GM18873 (cell line): ENCODE results near the gene LRGUK.
A peak's percentile ranks its signal among the peaks of the same experiment; 100 is the strongest.
"Not testable (repeated sequence)": the region's sequence is repeated elsewhere in the genome, so short reads cannot be mapped to it uniquely, and the experiment has no call there.

Experiments used
- ATAC-seq: cut with Tn5 transposase; IDR thresholded peaks from one replicate; pipeline ENCODE4 v1.9.1; 2021; ENCODE audit warnings: mild to moderate bottlenecking, moderate library complexity, moderate number of reproducible peaks; ENCODE audit not compliant: unreplicated experiment, low FRiP score

The LRGUK gene

DNA sequence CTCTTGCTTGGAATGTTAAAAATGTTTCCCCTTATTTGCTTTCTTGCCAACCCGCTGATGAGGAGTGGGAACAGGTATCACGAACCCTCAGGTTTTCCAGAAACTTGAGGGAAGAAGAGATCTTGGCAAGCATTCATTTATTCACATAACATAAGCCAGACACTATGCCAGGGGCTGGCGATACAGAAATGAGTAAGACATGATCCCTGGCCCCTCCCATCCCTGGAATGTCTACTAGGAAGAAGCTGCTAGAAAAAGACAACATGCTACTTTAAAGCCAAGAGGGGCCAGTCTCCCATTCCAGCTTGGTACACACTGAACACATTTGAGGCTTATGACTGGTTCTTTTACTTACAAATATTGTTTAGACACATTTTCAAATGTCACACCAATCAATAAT, 163.1 kb downstream of the LRGUK start:
- ATAC-seq = no peak

DNA sequence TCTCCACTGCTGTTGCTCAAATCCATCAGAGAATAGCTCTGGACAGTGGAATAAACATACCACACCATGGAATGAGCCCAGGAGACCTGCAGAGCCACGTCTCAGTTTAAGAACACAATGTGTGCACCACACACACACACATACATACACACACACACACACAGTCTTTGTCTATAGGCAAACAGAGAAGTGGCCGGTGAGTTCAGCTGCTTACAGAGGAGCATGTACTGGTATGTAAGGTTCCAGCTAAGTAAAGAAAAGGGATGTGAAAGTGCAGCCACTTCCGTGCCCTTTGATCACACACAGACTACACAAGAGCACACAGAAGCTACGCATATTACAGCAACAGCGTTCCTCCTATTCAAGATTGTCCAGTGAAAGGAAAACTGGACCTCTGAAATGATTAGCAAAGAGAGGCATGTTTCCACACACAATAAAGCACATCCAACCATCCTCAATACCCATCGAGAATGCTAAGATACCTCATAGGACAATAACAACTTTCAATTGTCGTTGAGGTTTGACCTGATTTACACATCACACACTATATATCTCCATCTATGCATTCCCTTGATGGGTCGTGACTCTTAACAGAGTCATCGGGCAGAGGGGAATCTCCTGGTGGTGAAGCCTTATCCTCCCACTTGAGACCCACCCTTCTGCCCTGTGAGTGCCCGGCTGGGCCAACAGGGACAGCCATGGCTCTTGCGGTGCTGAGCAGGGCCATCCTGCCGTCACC, 166.0 kb downstream of the LRGUK start:
- peak; percentile 100 for ATAC-seq

DNA sequence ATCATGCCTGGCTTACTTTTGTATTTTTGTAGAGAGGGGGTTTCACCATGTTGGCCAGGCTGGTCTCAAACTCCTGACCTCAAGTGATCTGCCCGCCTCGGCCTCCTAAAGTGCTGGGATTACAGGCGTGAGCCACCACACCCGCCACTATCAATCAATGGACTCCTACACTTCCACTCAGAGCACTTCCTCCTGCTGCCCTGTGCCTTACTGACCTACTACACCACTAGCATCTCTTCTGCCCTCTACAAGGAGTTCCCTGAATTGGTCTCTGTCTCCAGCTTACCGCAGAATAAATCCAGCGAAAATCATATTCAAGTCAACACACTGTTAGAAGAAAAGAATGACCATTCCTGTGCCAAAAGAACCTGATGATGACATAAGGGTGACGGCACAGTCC, 168.8 kb downstream of the LRGUK start:
- not testable (repeated sequence) for ATAC-seq

DNA sequence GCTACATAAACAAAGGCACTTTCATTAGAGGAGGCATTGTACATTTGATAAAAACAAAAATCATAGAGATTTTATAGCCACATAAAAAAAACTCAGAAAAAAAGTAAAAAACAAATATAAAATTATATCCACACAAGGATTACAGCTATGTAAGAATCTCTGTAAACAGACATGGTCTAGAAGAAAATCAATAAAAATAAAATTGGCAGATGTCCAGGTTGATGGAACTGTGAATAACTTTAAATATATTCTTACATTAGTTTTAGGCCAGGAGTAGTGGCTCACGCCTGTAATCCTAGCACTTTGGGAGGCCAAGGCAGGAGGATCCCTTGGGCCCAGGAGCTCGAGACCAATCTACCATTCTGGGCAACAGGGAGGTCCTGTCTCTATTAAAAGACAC, 170.3 kb downstream of the LRGUK start:
- no peak for ATAC-seq

DNA sequence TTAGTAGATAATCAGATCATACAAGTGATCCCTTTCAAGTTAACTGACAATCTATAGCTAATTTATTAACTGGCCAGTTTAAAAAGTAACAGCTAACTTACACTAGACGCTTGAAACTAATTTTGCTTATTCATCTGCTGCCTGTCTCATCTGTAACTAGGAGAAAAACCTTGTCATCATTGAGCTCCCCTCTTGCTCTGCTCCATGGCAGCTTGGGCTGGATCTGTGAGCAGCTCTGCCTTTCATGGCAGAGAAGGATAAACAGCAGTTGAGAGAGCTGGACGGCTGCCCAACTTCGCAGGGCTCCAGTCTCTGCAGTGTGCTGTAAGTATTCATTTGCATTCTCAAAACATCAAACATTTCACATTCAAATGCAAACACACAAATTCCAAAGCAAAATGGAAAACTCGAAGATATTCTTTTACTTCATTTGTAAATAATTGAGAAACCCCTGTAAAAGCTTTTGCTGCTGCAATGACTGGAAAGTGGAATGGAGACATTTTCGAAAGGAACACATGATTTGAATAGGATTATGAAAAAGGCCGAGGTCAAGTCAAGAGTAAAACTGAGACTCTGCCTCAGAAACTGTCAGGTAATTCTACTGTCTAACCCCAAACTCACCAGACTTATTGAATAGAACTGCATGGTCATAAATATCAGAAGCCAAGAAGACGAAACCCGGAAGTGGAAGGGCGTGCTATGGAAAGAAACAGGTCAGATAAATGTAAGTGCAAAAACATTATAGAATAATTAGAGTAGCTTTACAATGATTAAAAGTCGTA, 172.0 kb downstream of the LRGUK start:
- ATAC-seq = peak; percentile 54

DNA sequence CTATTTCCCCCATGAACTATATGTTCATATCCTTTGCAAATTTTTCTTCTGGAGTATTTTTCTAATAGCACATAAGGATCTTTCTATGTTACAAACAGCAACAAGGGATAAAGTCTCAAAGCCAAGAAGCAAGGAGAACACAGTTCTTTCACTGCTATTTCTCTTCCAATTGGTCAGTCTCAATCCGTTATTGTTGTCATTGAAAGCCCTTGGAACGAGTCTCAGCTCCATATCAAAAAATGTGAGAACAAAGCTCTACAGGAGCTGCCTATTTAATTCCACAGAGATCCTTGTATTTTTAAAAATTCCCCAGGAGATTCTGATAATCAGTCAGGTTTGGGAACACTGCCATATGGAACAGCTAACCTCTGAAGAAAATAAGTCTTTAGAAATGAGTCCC, 173.8 kb downstream of the LRGUK start:
- ATAC-seq = no peak

DNA sequence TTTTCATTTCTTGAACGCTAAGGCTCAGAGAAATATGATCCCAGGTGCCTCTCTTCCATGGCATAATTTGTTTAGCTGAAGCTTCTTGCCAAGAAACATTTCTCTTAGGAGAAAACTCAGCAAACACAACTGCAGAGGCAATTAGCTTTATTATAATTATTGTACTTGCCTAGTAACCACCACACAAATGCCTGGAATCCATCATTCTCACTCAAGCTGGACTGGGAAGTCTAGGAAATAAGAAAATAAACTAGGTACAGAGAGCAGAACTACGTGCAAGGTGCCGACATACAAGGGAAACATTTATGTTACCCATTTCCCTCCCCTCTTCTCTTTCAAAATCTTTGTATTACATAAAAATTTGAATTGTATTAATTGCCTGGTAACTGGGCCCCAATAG, 174.5 kb downstream of the LRGUK start:
- no peak for ATAC-seq

DNA sequence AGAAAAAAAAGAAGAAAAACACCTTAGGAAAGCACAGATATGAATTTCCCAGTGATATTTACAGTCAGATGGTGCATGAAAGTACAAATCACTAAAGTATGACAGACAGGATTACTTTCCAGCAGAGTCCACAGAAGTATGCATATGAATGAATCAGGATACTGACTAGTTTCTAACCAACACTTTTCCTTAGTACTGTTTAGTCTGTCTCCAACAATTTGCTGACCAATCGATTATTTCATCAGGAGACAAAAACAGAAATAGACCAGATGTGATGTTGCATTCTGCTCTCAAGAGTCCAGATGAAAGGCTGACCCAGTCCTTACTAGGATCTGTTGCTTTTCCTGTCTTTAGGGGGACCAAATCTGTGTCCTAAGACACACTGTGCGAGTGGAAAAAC, 175.0 kb downstream of the LRGUK start:
- no peak for ATAC-seq

DNA sequence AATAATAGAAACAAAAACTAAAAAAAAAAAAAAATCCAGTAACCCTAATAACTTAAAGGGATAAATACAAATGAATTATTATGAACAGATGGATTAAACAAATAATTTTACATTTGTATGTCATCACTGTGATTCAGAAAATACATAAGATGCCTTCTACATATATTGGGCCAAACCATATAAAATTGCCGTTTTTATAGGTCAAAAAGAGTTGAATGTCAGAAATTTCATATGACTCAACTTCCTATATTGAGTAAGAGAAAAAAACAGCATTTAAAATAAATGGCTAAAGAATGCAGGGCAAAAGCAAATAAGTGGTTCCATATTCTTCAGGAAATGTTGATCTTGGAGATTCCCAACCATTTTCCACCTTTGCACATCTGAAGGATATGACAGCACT, 180.2 kb downstream of the LRGUK start:
- ATAC-seq = no peak

DNA sequence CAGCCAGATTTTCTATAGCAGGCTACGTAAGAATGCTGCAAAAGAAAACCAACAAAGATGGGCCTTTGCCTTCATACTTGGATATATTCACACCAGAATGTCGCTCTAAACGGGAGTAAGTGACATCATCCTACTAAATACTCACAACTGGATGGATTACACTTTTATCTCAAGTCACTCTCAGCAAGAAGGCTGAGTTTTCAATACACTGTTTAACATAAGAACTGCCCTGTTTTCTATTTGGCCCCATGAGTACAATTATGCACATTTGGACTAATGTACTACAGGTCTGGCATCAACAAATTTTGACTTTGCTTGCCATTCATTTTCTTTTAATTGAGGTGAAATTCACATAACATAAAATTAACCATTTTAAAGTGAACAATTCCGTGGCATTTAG, 181.4 kb downstream of the LRGUK start:
- no peak for ATAC-seq

DNA sequence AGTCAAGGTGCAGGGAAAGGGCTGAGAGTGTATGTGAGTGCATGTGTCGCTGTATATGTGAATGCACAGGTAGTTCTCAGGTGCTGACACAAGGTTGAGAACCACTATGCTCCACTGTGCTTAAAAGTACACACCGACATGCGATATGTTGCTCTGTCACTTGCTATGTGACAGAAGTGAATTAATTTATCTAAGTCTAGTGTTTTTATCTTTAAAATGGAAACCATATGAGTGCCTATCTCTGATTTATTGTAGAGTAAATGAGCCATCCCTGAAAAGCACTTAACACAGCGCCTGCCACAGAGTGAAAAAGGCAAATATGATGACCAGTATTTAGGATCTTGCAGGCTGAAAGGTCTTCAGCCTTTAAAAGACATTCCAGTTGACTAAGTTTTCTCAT, 184.7 kb downstream of the LRGUK start:
- ATAC-seq = no peak

DNA sequence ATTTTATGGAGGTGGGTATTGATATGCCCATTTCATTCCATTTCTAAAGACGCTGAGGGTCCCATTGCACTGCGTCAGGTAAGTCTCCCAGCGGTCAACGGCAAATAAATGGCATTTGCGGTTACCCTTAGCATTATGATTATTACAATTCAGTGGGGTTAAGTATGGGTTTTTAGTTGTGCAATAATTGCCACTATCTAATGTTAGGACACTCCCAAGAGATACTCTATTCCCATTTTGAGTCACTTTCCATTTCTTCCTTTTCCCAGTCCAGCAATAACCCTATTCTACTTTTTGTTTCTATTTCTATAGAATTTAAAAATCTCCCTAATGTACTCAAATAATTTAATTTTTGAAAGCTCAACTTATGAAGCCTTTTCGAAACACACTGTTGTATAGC, 185.6 kb downstream of the LRGUK start:
- no peak for ATAC-seq

DNA sequence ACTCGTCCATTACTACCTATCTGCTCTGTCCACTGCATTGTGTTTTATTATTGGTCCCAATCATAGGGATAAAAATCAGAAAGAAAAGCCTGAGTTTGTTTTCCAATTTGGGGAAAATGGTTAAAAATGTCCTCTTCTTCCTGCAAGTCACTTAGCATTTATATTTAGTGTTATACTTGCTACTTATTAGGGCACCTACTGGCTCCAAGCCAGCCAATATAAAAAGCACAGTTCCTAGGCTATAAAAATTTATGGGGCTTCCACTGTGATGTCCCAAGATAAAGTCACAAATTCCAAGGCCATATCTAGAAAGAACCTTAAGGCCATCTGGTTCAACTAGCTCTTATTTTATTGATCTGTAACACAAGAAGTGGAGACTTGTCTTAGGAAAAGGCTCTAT, 186.4 kb downstream of the LRGUK start:
- no peak for ATAC-seq
